ENCODE measurements around the gene RPL26. TPM values are rescaled to one million over a fixed set of nuclear protein-coding genes. Genes with fewer than 3 reads are reported as not detected.

RPL26 gene
- total and polyA plus RNA-seq, 3 donors from 2014 or later, result 769 to 1,617 (median 1,360) TPM

- intact Hi-C loops (cut with DNase I; ENCODE audit: low total_unique reads), result no loop called here
- 80 to 91% methylated on average over 4 of the region's 4 CpGs for WGBS, 2 donors
- Histone ChIP-seq H3K27me3 (no peaks in the 10 kb centered on the region), H3K4me3 (no peak overlapping the region), H3K9me3 (no peaks in the 10 kb centered on the region), H3K36me3 (ENCODE audit: low read depth, missing control alignments) (no peaks in the 10 kb centered on the region), H3K27ac (no peak overlapping the region), H3K4me1 (no peaks in the 10 kb centered on the region)
- TF ChIP-seq CTCF (IDR thresholded peaks at IDR 0.05), result no peak
- TF ChIP-seq POLR2A (IDR thresholded peaks at IDR 0.05), result no peak
- DNase-seq, result no peak
These were observed 20.2 kb downstream of the RPL26 start for GRCh38 chr17:8362651-8363332.

GRCh38 chr17:8360751-8361150 is 22.2 kb downstream of the RPL26 start:
- intact Hi-C loops (cut with DNase I; ENCODE audit: low total_unique reads), result no loop called here
- H3K4me3 ChIP-seq, result no peak overlapping the region
- H3K4me1 ChIP-seq, result no peaks in the 10 kb centered on the region
- DNase-seq, result no peak
- H3K36me3 ChIP-seq (ENCODE audit: low read depth, missing control alignments), result no peaks in the 10 kb centered on the region
- no peaks in the 10 kb centered on the region for H3K27me3 ChIP-seq
- H3K27ac ChIP-seq, result no peak overlapping the region
- 41 to 50% methylated on average over 3 of the region's 3 CpGs for WGBS, 2 donors
- H3K9me3 ChIP-seq, result no peaks in the 10 kb centered on the region
- no peak for TF ChIP-seq CTCF (IDR thresholded peaks at IDR 0.05)
- no peak for TF ChIP-seq POLR2A (IDR thresholded peaks at IDR 0.05)

- intact Hi-C loops (cut with DNase I; ENCODE audit: low total_unique reads), result no loop called here
- DNase-seq, result no peak
- no peak for TF ChIP-seq CTCF (IDR thresholded peaks at IDR 0.05)
- TF ChIP-seq POLR2A (IDR thresholded peaks at IDR 0.05), result no peak
- WGBS, 2 donors, result 52 to 54% methylated on average over 3 of the region's 3 CpGs
- Histone ChIP-seq H3K36me3 (ENCODE audit: low read depth, missing control alignments) (no peaks in the 10 kb centered on the region), H3K27me3 (no peaks in the 10 kb centered on the region), H3K9me3 (no peaks in the 10 kb centered on the region), H3K4me3 (no peak overlapping the region), H3K27ac (no peak overlapping the region), H3K4me1 (no peaks in the 10 kb centered on the region)
These were observed 22.7 kb downstream of the RPL26 start for GRCh38 chr17:8360260-8360659.

GRCh38 chr17:8359769-8360168 is 23.2 kb downstream of the RPL26 start:
- DNase-seq, result no peak
- TF ChIP-seq POLR2A (IDR thresholded peaks at IDR 0.05), result no peak
- no peak for TF ChIP-seq CTCF (IDR thresholded peaks at IDR 0.05)

GRCh38 chr17:8357910-8358309 is 25.1 kb downstream of the RPL26 start:
- H3K27ac ChIP-seq, result no peak overlapping the region
- no peaks in the 10 kb centered on the region for H3K9me3 ChIP-seq
- H3K36me3 ChIP-seq (ENCODE audit: low read depth, missing control alignments), result no peaks in the 10 kb centered on the region
- no peak overlapping the region for H3K4me3 ChIP-seq
- H3K4me1 ChIP-seq, result no peaks in the 10 kb centered on the region
- DNase-seq, result no peak
- TF ChIP-seq POLR2A (IDR thresholded peaks at IDR 0.05) (no peak), CTCF (IDR thresholded peaks at IDR 0.05) (no peak)
- intact Hi-C loops (cut with DNase I; ENCODE audit: low total_unique reads), result no loop called here
- H3K27me3 ChIP-seq, result no peaks in the 10 kb centered on the region
- 80 to 92% methylated on average over 3 of the region's 3 CpGs for WGBS, 2 donors

More at GRCh38 chr17:8359769-8360168, 23.2 kb downstream of the RPL26 start:
- no peak overlapping the region for H3K27ac ChIP-seq
- intact Hi-C loops (cut with DNase I; ENCODE audit: low total_unique reads), result no loop called here
- no peaks in the 10 kb centered on the region for H3K36me3 ChIP-seq (ENCODE audit: low read depth, missing control alignments)
- H3K27me3 ChIP-seq, result no peaks in the 10 kb centered on the region
- no peaks in the 10 kb centered on the region for H3K9me3 ChIP-seq
- H3K4me1 ChIP-seq, result no peaks in the 10 kb centered on the region
- H3K4me3 ChIP-seq, result no peak overlapping the region
- whole genome bisulfite sequencing, 2 donors, result 78 to 84% methylated on average over 5 of the region's 5 CpGs

Measured in testis (tissue), 3 donors.